ENCODE results near the gene CHSY1.

DNA sequence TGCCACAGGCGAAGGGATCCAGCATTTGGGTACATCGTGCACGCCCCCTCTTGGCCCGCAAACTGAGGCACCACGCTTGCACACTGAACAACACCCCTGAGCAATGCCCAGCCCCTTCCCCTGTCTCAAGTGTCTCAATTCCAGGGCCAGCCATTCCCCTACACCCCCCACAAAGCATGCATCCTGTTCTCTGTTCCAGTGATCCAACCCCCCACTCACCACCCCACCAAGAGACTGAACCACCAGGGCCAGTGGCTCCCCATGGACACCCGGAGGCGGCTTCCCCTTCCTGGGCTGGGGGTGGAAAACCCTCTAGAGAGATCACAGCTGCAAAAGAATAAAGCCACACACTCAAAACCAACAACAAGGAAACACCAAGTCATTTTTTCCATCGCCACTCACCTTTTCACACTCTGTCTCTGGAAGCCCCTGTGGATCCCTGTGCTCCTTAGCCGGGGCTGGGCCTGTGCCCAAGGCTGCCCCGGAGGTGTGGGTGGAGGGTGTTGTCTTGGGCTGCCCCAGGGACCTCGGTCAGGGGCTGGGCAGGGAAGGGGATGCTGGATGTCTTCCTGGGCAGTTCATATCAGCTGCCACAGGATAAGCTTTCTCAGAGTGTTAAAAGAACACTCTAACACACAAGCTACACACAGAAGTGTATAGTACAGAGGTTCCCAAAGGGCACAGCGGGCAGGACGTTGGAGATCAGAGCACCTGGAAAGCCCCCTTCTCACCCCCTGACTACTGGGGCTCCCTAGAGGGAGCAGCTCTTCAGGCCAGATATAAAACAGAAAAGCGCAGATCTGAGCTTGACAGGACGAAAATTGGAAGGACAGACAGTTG is 92.5 kb downstream of the CHSY1 start:
- TF ChIP-seq, protein P1, sequence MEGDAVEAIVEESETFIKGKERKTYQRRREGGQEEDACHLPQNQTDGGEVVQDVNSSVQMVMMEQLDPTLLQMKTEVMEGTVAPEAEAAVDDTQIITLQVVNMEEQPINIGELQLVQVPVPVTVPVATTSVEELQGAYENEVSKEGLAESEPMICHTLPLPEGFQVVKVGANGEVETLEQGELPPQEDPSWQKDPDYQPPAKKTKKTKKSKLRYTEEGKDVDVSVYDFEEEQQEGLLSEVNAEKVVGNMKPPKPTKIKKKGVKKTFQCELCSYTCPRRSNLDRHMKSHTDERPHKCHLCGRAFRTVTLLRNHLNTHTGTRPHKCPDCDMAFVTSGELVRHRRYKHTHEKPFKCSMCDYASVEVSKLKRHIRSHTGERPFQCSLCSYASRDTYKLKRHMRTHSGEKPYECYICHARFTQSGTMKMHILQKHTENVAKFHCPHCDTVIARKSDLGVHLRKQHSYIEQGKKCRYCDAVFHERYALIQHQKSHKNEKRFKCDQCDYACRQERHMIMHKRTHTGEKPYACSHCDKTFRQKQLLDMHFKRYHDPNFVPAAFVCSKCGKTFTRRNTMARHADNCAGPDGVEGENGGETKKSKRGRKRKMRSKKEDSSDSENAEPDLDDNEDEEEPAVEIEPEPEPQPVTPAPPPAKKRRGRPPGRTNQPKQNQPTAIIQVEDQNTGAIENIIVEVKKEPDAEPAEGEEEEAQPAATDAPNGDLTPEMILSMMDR (IDR thresholded peaks at IDR 0.05), result no peak
- no peak for TF ChIP-seq EZH2 (IDR thresholded peaks at IDR 0.05)
- TF ChIP-seq EZH2phosphoT487 (IDR thresholded peaks at IDR 0.05), result no peak

All from neural progenitor cell (in vitro differentiated cells).